GM18517 (cell line): ENCODE measurements around the gene PLEKHA5.

Experiments
- ATAC-seq: cut with Tn5 transposase; IDR thresholded peaks from one replicate; pipeline ENCODE4 v1.9.1; 2021; ENCODE audit warnings: mild to moderate bottlenecking, moderate library complexity; ENCODE audit not compliant: unreplicated experiment

Gene PLEKHA5

DNA sequence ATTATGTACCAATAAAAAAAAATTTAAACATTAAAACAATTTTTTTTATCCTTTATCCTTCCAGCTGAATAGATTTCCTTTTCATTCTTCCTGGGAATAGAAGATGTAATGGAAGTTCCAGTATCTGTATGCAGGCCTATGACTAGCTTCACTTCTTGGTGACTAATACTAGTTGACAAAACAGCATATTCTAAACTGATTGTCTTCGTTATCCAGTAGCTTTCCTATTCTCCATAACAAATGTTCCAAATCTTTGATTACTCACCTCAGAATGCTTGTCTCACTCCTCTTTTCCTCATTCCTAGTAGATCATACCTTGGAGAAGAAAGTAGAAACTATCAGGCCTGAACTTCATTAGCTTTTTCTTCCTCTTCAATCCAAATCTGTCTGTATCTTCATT, 70.7 kb downstream of the PLEKHA5 start:
- no peak for ATAC-seq

GRCh38 chr12:19201661-19202060, 72.1 kb downstream of the PLEKHA5 start:
- ATAC-seq, result no peak

GRCh38 chr12:19203013-19203412, 73.5 kb downstream of the PLEKHA5 start:
- ATAC-seq, result no peak

DNA sequence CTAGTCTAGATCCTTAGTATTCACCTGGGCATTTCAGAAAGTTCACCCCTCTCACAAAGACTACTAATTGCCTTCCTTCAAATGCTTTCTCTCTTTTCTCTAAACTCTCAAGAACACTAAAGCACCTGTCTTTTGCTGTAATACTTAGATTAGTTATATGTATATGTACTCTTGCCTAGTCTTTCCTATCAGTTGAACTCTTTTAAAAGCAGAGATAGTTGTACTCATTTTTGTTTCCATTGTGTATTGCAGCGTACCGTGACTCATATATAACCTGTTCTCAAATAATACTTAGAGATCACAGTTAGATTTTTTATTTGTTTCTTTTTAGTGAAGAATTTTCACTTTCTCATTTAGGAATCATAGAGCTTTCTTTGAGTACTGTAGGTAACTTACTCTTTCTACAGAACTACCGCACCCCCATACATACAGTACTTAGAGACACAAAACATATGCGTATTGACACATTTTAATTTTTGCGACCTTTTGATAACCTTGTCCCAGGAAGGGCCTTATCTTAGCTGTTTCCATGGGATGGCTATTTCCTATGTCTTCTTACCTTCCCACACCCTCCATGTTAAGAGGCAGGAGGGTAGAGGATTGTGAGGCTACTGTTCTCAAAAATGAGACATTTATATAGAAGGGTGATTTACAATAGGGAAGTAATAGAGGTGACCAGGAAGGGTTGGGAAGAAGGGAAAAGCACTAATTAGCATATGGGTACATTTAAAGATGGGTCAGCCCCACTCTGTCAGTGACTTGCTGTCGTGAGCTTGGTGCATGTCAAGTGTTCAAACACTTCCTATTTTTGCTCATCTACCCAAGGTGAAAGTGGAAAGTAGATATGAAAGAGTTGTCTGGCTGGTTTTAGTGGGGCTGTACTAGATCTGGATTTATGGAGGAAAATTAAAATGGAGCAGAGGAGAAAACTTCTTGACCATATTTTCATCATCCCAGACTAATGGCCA, 74.3 kb downstream of the PLEKHA5 start:
- no peak for ATAC-seq

GRCh38 chr12:19205120-19205519, 75.6 kb downstream of the PLEKHA5 start:
- no peak for ATAC-seq

DNA sequence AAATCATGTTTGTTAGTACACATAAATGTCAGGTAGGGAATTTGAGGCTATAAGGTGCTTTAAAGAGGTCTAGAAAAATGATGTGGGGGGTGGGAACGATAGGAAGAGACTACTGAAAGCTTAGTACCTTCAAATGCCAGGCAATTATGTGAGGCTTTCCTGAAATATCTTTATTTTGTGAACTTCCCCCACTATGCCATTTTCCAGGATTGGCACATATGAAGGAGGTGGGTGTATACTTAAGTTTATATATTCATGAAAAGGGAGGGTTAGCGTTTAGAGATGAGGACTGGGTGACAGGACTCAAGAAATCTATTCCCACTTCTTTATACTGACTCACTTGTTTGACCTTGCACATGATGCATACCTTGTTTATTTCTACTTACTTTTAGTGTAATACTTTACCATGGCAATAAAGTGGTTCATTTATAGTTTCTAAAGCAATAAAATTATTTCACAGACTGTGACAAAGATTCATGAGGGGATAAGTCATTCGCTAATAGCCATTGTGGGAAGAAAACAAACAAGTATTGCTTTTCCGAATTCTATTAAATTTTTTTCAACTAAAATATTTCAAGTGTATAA, 77.1 kb downstream of the PLEKHA5 start:
- no peak for ATAC-seq

- no peak for ATAC-seq
Observed at GRCh38 chr12:19208456-19208855, 78.9 kb downstream of the PLEKHA5 start.

DNA sequence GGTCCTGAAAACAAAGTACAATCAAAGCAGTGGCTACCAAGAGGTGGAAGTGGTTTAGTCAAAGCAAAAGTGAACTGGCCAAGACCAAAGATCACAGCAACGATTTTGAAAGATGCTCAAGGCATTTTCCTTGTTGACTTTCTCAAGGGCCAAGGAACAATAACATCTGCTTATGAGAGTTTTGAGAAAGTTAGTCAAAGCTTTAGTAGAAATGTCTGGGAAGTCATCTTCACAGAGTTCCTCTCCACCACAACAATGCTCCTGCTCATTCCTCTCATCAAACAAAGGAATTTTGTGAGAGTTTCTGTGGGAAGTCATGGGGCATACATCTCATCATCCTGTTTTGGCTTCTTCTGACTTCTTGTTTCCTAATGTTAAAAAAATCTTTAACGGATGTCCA, 80.1 kb downstream of the PLEKHA5 start:
- no peak for ATAC-seq

GRCh38 chr12:19211802-19212201, 82.3 kb downstream of the PLEKHA5 start:
- ATAC-seq, result no peak

DNA sequence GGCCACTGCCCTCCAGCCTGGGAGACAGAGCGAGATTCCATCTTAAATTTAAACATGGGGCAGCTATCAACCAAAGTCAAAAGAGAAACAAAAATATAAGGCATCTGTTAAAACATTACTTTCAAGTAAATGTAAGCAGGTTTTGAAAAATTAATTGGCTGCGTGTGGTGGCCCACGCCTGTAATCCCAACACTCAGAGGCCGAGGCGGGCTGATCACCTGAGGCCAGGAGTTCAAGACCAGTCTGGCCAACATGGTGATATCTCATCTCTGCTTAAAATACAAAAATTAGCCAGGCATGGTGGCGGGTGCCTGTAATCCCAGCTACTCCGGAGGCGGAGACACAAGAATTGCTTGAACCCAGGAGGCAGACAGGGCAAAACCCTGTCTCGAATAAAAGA, 82.7 kb downstream of the PLEKHA5 start:
- ATAC-seq, result no peak

- no peak for ATAC-seq
Observed at GRCh38 chr12:19214020-19214419, 84.5 kb downstream of the PLEKHA5 start.

GRCh38 chr12:19215115-19215514, 85.6 kb downstream of the PLEKHA5 start:
- no peak for ATAC-seq

DNA sequence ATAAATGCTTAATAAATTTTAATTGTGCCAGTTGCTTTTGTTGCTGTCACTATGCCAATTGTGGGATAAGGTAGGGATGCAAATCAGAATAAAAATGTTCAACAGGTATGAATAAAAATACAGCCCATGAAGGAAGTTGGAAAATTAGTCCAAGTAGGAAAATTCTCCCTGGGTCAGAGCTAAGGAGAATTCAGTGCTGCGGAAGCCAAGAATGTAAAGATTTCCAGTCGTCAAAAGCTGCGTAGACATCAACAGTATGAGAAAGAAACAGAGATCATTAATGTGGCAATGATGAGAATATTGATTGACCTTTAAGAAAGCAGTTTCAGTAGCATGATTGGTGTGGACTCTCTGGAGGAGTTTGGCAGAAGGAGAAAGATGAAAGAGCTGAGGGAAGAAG, 87.9 kb downstream of the PLEKHA5 start:
- no peak for ATAC-seq

DNA sequence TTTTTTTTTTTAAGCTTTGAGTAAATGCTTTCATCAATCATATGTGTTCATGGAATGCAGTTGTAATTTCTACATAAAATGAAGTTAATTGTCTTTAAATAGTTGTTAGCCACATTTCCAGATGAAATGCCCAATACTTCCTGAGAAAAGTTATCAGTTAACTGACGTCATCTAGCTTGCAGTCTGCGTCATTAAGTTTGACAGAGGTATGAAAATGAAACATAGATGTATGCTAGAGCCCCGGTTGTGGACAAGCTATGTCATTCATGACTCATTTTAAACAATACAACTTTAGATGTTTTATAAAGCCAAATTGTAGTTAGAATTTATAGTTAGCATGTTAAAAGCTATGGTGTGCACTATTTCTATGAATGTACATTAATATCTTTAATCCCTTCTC, 90.7 kb downstream of the PLEKHA5 start:
- no peak for ATAC-seq

DNA sequence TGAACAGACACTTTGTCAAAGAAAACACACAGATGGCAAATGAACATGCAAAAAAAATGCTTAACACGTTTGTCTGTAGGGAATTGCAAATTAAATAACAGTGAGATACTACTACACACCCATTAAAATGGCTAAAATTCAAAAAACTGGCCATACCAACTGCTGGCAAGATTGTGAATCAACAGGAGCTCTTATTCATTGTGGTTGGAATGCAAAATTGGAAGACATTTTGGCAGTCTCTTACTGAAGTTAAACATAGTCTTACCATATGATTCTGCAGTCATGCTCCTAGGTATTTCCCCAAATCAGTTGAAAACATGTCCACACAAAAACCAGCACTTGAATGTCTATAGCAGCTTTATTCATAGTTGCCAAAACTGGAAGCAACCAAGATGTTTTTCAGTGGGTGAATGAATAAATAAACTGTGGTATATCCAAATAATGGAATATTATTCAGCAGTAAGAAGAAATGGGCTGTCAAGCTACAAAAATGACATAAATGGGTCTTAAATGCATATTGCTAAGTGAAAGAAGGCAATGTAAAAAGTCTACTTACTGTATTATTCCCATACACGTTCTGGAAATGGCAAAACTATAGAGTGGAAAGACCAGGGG, 91.4 kb downstream of the PLEKHA5 start:
- no peak for ATAC-seq

- ATAC-seq, result no peak
Observed at GRCh38 chr12:19222558-19222957, 93.0 kb downstream of the PLEKHA5 start.

GRCh38 chr12:19223018-19223417, 93.5 kb downstream of the PLEKHA5 start:
- no peak for ATAC-seq

GRCh38 chr12:19223695-19224094, 94.2 kb downstream of the PLEKHA5 start:
- no peak for ATAC-seq

DNA sequence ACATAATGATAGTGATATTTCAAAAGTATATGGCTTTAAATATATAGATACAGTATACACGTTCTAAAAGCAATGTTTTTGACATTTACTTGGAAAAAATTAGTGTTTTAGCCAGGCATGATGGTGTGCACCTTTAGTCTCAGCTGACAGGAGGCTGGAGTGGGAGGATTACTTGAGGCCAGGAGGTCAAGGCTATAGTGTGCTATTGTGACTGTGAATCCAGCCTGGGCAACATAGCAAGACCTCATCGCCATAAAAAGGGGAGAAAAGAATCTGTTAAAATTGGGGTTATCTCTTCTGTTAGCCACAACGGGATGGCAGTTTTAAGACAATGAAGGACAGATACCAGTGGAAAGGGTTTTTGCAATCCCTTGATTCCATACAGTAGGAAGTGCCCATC, 95.2 kb downstream of the PLEKHA5 start:
- no peak for ATAC-seq

GRCh38 chr12:19227190-19227879, 97.8 kb downstream of the PLEKHA5 start:
- ATAC-seq, result no peak

DNA sequence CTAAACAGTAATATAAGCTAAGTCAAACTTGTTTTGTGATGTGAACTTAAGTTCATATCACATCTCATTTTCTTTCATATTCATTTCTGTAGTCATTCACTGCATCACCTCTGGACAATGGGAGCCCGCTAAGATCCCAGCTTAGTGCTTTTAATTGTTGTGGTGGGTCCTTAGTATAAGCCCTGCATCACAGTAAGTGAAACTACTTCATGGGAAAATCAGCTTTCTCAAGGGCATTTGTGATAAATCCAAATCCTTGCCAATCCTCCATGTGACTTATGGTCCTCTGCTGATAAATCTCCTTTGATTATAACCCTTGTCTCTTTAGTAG, 98.3 kb downstream of the PLEKHA5 start:
- no peak for ATAC-seq
